ENCODE results near the gene ILKAP.

ILKAP gene

GRCh38 chr2:238237431-238238135 lies 34.1 kb upstream of the ILKAP start:
- no peak for DNase-seq (ENCODE audit: low read depth)

GRCh38 chr2:238236571-238236970 lies 33.1 kb upstream of the ILKAP start:
- no peak for DNase-seq (ENCODE audit: low read depth)

- no peak for DNase-seq (ENCODE audit: low read depth)
Observed at GRCh38 chr2:238235856-238236255, 32.4 kb upstream of the ILKAP start.

- no peak for DNase-seq (ENCODE audit: low read depth)
Observed at GRCh38 chr2:238235331-238235732, 31.8 kb upstream of the ILKAP start.

- DNase-seq (ENCODE audit: low read depth): no peak
Observed at GRCh38 chr2:238233625-238234024, 30.1 kb upstream of the ILKAP start.

- no peak for DNase-seq (ENCODE audit: low read depth)
Observed at GRCh38 chr2:238231809-238232208, 28.3 kb upstream of the ILKAP start.

- peak; percentile 68 for DNase-seq (ENCODE audit: low read depth)
Observed at GRCh38 chr2:238231251-238231793, 27.8 kb upstream of the ILKAP start.

GRCh38 chr2:238230699-238231098 lies 27.2 kb upstream of the ILKAP start:
- no peak for DNase-seq (ENCODE audit: low read depth)

- DNase-seq (ENCODE audit: low read depth): no peak
Observed at GRCh38 chr2:238228700-238229099, 25.2 kb upstream of the ILKAP start.

GRCh38 chr2:238227587-238228032 lies 24.1 kb upstream of the ILKAP start:
- no peak for DNase-seq (ENCODE audit: low read depth)

- DNase-seq (ENCODE audit: low read depth): no peak
Observed at GRCh38 chr2:238226698-238227586, 23.4 kb upstream of the ILKAP start.

GRCh38 chr2:238225911-238226697 lies 22.6 kb upstream of the ILKAP start:
- DNase-seq (ENCODE audit: low read depth): no peak

GRCh38 chr2:238225121-238225520 lies 21.6 kb upstream of the ILKAP start:
- DNase-seq (ENCODE audit: low read depth): no peak

GRCh38 chr2:238224356-238225035 lies 21.0 kb upstream of the ILKAP start:
- DNase-seq (ENCODE audit: low read depth): no peak

GRCh38 chr2:238220892-238221521 lies 17.5 kb upstream of the ILKAP start:
- DNase-seq (ENCODE audit: low read depth): no peak

- no peak for DNase-seq (ENCODE audit: low read depth)
Observed at GRCh38 chr2:238220274-238220891, 16.9 kb upstream of the ILKAP start.

GRCh38 chr2:238216651-238217184 lies 13.2 kb upstream of the ILKAP start:
- DNase-seq (ENCODE audit: low read depth): no peak

GRCh38 chr2:238207006-238207405 lies 3.5 kb upstream of the ILKAP start:
- no peak for DNase-seq (ENCODE audit: low read depth)

- DNase-seq (ENCODE audit: low read depth): no peak
Observed at GRCh38 chr2:238203973-238204683, 633 bp upstream of the ILKAP start.

Measured in activated T-cell treated with anti-CD3 and anti-CD28 coated beads for 24 hours (primary cell).